ENCODE data around the gene POMGNT2.
"Not testable (repeated sequence)": the region's sequence is repeated elsewhere in the genome, so short reads cannot be mapped to it uniquely, and the experiment has no call there.

The POMGNT2 gene

DNA sequence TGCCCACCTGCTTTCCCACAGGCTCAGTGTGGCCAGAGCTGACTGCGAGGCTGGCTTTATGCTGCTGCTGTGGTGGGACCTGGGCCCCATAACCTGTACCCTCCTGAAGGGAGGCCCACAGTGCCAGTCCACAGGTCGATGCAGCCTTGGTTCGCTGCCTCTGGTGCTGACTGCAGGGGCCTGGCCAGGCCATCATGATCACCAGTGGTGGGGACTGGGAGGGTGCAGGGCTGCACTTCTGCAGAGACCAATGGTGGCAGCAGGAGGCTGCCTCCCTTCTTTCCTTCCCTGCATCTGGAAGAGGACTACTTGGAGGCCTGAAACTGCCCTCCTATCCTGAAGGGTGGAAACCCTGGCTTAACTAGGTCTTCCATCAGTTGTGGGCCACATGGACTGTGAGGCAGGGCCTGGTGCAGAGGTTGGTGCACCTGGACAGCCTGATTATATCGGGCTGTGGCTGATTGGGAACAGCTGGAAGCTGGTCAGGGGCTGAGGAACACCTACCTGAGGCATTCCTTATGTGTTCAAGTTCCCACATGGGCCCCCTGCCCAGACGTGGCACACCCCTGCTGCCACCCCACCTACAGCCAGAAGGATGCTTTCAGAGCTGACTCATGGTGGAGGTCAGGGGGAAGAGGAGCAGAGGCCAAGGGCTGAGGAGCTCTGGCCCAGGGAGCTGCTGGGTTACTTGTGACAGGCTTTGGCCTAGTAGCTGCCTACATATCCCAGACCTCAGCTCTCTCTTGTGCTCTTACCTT, 29.8 kb downstream of the POMGNT2 start:
- no peak for DNase-seq (ENCODE audit: low read depth, low spot score)

DNA sequence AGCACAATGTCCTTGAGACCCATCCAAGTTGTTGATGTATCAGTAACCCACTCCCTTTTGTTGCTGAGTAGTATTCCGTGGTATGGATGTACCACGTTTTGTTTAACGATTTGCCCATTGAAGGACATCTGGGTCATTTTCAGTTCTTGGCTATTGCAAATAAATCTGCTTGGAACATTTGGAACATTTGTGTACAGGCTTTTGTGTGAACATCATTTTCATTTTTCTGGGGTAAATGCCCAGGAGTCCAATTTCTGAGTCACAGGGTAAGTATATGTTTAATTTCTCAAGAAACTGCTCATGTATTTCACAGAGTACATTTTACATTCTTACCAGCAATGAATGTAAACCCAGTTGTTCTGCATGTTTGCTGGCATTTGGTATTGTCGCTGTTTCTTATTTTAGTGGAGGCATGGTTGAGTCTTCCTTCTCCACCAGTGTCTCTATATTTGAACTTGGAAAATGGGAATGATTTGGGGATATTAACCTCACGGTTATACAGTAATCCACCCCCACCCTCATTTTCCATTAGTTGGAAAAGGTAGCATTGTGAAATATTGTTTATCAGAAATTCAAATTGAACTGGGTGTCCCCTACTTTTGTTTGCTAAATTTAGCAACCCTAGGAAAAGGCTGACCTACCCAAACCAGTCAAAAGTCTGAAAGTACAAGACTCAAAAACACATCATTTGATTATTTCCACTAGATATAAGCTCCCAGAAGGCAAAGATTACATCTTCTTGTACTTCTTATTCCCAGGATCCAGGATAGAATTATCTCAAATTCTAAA, 30.8 kb downstream of the POMGNT2 start:
- DNase-seq (ENCODE audit: low read depth, low spot score): no peak

DNA sequence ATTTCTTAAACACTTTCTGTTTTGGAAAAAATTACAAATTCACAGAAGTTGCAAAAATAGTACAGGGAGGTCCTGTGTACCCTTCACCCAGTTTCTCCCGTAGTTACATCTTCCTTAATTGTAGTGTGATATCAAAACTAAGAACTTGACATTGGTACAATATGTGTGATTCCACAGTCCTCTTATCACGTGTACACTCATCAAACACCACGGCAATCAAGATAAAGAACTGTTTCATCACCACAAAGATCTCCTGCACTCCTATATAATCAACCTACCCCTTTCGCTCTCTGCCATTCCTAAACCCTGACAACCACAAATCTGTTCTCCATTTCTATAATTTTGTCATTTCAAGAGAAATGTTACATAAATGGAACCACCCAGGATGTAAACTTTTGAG, 31.4 kb downstream of the POMGNT2 start:
- no peak for DNase-seq (ENCODE audit: low read depth, low spot score)

DNA sequence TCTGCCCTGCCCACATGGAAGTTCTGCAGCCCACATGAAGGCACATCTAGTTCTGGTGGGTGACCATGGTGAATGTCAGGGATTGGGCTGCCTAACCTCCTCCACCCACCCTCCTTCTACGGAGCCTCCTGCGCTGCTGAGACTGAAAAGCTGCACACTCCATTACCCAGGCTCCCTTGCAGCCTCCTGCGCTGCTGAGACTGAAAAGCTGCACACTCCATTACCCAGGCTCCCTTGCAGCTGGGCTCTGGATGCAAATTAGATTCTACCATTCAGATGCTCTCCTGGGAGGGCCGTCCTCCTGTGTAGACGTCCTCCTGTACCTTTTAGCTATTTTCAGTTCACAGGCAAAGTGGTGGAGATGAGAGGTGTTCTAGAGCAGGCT, 32.1 kb downstream of the POMGNT2 start:
- DNase-seq (ENCODE audit: low read depth, low spot score): no peak

DNA sequence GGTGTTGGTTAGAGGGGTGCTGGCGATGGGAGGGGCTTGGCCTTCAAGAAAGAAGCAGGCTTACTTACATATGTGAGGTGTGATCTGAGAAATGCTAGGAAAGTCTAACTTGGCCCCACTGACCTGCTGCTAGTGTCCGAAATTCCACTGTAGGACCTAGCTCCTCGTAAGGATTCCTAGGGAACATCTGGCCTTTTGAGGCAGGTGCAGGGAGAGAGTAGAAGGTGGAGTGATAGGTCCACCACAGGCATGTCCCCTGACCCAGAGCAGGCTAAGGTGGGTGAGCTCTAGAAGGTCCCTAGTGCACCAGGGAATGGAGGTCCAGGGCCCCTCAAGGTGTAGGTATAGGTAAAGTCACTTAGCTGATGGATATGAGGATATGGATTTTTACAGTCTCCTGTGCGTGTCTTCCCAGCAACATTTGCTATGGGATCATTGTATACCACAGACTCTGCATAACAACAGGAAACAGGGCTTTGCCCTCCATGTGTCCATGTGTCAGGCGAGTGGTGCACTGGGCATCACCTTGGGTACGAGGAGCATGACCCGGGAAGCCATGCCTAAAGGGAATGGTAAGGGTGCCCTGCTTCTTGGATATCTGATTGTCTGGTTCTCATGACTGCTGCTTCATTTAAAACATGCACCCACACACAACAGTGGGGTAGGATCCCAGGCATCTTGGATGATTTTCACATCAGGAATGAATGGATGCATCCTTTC, 32.6 kb downstream of the POMGNT2 start:
- no peak for DNase-seq (ENCODE audit: low read depth, low spot score)

DNA sequence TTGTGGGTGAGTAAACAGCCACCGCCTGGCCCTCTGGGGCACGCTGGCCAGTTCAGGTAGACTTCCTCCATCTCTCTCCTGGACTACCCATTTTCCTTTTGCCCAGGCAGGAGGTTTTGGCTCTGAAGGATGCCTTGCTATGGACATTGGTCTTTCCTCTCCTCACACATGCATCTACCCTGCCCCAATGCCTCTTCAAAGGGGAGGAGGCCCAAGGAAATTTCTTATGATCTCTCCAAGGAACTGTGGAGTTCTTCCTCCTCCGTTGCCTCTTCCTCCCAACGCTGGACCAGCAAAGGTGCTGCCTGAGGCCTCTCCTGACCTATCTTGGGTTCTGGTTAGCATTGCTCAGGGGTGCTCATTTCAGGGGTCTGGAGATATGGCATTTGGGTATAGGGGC, 33.5 kb downstream of the POMGNT2 start:
- no peak for DNase-seq (ENCODE audit: low read depth, low spot score)

DNA sequence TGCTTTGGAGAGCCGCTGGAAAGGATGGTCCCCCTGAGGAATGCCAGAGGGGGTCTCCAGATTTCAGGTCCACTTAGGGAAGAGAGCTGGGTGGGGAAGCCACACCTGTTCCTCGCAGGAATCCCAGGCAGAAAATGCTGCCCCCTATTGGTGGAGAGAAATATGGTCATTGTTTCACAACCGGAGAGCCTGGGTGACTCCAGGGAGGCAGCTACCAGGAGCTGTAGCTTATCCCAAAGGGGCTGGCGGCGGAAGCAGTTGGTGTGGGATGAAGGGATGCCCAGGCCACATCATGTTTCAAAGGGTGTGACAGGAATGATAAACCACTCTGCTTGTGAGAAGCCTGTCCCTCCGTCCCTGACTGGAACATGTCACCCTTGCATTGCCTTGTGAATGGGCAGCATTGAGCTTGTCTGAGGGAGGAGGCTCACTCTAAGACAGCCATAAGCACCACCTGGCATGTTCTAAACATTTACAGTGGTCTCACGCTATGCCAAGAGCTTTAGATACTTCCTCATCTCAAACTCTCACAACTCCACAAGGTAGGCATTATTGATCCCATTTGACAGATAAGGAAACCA, 34.5 kb downstream of the POMGNT2 start:
- no peak for DNase-seq (ENCODE audit: low read depth, low spot score)

DNA sequence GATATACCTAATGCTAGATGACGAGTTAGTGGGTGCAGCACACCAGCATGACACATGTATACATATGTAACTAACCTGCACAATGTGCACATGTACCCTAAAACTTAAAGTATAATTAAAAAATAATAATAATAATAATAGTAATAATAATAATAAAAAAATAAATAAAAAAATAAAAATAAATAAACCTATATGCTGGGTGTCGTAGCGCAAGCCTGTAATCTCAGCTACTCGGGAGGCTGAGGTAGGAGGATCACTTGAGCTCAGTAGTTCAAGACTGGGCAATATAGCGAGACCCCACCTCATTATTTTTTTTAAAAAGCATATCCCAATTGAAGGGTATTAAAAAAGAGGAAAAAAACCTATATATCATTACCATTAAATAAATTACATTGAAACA, 35.2 kb downstream of the POMGNT2 start:
- not testable (repeated sequence) for DNase-seq (ENCODE audit: low read depth, low spot score)

DNA sequence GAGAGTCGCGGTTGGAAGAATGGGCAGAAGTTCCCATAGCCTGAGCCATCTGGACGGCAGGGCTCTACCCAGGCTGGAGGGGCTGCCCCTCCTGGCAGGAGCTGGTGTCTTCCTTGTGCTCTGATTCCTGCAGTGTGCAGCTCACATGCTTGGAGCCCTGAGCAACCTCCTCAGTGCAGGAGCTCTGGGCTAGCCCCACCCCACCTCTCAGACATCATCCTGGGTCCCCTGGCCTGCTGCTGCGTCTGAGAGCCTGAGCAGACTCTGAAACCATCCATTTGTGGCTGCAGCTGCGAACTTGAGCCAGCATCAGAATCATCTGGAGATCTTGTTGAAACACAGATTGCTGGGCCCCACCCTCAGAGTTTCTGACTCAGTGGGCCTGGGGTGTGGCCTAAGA, 42.8 kb downstream of the POMGNT2 start:
- DNase-seq (ENCODE audit: low read depth, low spot score): no peak

DNA sequence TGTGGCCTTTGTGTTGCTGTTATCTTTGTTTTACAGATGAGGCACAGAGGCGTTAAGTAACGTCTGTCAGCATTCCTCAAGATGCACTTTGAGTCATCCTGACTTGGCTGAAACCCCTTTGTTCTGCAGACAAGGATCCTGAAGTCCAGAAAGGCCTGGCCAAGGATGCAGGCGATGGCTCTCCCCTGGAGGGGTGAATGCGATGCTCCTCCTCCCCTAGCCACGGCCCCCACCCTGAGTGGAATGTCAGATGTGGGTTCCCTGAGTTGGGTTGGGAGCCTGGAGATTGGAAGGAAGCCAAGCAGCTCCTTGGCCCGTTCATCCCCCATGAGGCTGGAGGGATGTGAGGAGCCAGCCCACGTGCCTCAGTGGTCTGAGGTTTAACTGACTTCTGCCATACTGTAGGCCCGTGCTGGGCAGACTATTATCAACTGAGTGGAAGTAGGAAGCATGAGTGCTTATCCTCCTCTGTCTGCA, 43.3 kb downstream of the POMGNT2 start:
- no peak for DNase-seq (ENCODE audit: low read depth, low spot score)

DNA sequence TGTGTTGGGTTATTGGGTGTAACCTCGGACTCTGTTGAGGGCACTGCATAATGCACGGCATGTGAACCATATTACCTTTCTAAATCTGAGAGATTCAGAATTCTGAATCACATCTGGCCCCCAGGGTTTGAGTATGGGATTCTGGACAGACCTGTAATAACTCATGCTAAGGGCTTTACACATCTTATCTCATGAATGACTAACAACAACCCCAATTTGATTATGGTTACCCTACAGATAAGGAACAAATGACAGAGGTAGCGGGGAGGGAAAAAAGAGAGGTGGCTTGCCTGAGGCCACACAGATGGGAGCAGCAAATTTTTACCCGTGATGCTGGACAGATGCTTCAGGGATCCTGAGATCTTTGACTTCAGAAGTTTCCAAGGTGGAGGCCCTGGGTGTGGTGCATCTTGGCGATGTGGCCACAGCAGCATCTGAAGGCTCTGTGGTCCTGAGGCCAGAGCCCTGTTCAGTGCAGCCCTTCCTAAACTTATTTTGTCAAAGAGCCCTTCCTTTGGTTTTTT, 43.8 kb downstream of the POMGNT2 start:
- DNase-seq (ENCODE audit: low read depth, low spot score): no peak

DNA sequence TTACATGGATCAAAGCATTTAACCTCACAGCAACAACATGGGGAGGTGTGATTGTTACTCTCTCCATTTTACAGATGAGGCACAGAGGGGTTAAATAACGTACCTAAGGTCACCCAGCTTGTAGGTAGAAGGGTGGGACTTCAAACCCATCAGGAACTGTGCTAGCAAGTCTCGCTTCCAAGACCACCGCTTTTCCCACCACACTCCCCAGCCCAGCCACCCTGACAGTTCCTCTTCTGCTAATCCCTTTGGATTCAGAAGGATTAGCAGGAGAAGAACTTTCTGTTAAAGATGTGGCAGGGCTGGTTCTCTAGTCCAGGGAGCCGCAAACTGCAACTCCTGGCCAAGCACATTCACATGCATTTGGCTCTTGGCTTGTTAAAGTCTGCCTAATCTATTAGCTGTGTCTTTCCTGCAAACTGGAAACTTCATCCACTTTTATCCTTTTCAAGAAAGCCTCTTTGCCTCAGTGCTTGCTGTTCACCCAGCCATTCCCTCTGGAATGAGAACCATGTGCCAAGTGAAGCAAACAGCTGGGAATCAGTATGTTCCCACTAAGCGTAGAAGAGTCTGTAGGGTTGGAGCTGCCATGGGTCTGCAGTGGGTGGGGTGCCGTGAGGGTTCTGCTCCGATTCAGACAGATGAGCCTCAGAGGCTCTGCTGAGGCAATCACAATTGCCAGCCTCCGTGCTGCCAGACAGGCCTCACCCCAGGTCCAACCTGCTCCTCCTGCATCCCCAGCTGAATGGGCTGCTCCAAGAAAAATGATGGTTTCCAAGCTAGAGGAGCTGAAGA, 44.6 kb downstream of the POMGNT2 start:
- DNase-seq (ENCODE audit: low read depth, low spot score): no peak

DNA sequence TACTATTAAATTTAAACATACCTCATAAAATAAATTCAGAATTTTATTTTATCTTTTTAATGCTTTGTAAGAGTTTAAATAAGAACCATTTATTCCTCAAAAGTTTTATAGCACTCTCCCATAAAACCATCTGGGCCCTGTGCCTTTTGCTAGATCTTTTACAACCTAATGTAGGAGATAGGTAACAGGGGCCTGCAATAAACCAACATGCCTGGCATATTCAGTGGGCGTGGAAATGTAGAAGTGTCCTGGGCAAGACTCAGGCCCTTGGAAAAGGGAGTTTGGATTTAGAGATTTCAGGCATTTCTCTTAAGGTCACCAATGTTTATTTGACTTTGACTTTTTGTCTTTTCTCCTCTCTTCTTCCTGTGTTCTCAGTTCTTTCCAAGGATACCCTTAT, 46.4 kb downstream of the POMGNT2 start:
- no peak for DNase-seq (ENCODE audit: low read depth, low spot score)

DNA sequence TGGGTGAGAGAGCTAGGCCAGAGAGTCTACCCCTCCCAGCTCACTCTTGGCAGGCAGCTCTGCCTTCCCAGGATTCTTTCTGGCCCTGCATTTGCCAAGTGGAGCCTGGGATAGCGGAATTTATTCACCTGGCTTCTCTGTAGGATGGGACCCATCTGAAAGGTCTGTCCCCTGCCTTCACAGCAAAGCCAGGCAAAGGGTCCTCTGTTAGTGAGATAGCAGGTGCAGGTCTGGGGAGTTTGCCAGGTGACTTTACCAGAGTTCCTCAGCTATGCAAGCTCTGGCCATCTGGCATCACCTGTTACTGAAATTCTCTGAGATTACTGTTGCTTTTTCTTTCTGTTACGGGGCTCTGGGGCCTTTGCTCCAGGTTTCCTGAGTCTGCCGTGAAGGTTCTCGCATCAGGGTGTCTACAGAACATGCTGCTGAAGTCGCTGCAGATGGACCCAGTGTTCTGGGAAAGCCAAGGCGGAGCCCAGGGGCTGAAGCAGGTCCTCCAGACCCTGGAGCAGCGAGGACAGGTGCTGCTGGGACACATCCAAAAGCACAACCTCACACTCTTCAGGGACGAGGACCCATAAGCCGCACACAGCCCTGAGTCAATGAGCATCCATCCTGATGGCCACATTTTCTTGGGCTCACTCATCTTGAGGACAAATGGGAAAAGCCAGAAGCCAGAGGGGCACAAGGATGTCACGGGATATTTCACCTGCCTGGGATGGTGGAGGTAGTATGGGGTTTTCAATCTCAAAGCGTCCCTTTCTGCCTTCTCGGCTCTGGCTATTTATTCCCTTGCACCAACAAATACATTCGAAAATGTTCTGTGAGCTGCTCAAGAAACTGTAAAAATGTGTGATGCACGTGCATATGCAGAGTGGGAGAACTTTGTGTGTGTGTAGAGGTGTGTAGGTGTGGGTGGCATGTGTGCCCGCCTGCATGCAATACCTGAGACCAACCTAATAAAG, 49.8 kb downstream of the POMGNT2 start:
- DNase-seq (ENCODE audit: low read depth, low spot score): no peak

DNA sequence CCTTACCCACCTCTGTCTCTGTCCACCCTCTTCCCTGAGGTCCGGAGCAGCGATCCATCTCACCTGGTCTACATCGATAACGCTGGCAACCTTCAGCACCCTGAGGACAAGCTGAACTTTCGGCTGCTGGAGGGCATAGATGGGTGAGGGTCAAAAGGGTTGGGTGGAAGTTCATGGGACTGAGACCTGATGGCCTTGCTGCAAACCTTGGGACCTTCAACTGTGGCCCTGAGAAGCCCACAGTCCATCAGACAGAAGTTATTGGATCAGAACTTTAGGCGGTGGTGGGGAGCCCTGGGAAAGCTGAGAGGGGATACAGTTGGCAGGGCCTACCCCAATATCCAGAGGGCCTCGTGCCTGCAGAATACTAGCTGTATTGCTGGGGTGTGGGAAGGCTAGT, 50.5 kb downstream of the POMGNT2 start:
- no peak for DNase-seq (ENCODE audit: low read depth, low spot score)

DNA sequence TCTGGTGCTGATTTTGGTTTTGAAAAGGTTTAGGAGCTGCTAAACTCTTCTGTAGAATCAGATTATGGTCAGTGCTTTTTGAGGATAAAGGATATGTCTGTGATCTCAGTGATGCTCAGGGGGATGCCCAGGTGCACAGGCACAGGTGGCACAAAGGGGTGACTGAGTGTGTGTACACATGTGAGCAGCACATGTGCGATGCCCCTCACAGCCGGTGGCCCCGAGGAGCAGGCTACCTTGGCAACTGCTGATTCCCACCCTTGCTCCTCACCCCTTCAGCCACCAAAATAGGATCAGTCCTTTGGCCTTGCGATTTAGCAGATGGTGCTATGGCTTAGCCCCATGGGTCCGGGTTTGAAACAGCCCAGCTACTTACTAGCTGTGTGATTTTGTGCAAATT, 51.1 kb downstream of the POMGNT2 start:
- DNase-seq (ENCODE audit: low read depth, low spot score): no peak

DNA sequence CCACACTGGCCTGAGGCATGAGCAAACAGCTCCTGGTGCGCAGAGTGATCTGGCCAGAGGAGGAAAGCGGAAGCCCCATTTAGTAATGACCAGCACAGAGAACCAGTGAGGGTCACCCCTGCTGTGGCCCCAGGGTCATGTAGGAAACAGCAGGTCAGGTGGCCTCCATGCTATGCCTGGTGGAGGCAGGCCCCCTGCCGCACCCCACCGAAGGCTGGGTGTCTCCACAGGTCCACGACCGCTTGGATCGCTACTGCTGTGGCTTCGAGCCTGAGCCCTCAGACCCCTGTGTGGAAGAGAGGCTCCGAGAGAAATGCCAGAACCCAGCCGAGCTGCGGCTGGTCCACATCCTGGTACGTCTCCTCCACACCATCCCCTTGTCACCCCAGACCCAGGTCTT, 52.6 kb downstream of the POMGNT2 start:
- no peak for DNase-seq (ENCODE audit: low read depth, low spot score)

DNA sequence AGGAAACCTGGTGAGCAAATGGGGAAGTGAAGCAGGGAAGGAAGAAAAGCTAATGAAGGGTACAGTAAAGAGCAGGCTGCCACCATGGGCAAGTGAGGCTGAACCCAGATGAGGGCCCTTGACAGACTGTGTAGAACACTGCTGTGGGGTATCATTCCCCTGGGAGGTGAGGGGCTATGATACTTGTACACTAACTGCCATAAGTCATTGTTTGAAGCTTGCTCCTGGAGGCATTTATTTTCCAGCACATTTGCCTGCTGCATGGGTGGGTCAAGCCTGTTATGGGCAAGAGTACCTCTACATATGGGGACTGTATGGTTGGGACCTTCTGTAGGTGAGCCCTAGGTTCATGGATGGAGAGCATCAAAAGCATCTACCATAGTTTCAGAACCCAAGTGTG, 57.4 kb downstream of the POMGNT2 start:
- DNase-seq (ENCODE audit: low read depth, low spot score): no peak

DNA sequence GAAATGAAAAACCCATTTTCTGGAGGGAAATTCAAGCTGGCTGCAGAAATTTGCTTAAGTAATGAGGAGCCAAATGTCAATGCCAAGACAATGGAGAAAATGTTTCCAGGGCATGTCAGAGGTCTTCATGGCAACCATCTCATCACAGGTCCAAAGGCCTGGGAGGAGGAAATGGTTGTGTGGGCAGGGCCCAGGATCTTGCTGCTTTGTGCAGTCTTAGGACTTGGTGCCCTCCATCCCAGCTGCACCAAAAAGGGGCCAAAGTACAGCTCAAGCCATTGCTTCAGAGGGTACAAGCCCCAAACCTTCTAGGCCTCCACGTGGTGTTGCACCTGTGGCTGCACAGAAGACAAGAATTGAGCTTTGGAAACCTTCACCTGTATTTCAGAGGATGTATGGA, 59.3 kb downstream of the POMGNT2 start:
- DNase-seq (ENCODE audit: low read depth, low spot score): no peak

DNA sequence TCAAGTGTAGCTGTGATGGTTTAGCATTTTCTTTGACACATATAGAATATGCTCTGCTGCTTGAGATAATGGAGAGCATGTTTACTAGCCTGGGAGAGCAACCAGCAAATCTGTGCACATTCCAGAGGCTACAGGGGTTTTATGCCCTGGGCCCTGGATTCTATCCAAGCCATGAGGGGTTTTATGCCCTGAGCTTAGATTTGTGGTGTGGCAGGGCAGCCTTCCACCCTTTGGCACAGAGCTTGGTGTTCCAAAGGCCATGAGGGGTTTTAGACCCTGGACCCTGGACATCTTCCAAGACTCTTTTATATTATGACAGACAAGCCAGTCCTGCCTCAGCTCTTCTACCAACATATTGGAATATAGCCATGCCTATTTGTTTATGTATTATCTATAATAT, 60.8 kb downstream of the POMGNT2 start:
- DNase-seq (ENCODE audit: low read depth, low spot score): not testable (repeated sequence)

Data from activated CD4-positive, CD25-positive, alpha-beta regulatory T cell treated with anti-CD3 and anti-CD28 coated beads, Interleukin-2, amount 50 U/mL, for 16 hours (primary cell).